Activated CD4-positive, CD25-positive, alpha-beta regulatory T cell treated with anti-CD3 and anti-CD28 coated beads, Interleukin-2, amount 50 U/mL, for 24 hours (primary cell): ENCODE measurements around the gene RANBP3.

Experiments used
- ATAC-seq, 2 donors: fragments of 150-1000 bp; cut with Tn5 transposase; one replicate each; pipeline ENCODE4 v1.10.0; 2021; ENCODE audit warnings: mild to moderate bottlenecking in 1 of 2, moderate library complexity in 1 of 2

The RANBP3 gene

DNA sequence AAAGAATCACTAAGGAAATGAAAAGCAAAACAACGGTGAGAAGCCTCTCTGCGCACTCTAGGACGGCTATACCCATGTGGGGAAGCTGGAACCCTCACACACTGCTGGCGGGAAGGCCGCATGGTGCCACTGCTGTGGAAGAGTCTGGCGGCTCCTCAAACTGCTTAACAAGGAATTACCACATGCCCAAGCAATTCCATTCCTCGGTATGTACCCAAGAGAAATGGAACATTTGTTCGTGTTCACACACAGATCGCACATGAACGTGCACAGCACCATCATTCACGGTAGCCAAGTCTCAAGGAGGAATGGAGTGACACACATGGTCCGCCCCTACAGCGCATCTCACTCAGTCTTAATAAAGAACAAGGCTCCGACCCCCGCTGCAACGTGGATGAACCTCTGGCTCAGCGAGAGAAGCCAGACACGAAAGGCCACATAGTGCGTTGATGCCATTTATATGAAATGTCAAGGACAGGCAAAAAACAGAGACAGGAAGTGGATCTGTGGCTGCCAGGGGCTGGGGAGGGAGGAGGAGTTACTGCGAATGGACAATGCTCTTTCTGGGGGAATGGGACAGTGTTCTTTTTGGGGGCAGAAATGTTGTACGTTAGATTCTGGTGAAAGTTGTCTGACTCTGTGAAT is 56.3 kb downstream of the RANBP3 start:
- ATAC-seq: no peak

DNA sequence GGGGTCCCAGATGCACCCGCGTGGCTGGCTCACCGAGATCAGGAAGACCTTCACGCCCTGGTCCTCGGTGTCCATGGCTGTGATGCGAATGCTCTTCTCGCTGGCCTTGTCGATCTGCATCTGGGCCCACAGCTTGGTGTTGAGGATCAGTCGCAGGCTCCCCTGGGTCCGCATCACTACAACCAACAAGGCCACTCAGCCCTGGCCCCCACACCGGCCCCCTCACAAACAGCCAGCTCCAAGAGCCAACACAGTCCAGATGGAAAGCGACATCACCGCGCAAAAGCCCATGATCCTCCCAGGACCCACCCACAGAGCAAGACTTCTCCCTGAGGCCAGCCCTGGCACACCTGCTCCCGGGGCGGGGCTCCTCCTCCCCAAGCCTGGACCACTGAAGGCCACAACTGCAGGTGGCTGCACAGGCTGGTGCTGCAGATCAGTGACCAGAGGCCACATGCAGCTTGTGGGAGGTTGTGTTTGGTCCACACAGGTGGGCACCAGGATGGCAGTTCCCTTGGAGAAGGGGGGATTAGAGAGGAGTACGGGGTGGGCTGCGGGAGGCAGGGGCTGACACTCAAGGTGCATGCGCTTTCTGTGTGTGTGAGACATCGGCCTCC is 59.4 kb downstream of the RANBP3 start:
- ATAC-seq: no peak

DNA sequence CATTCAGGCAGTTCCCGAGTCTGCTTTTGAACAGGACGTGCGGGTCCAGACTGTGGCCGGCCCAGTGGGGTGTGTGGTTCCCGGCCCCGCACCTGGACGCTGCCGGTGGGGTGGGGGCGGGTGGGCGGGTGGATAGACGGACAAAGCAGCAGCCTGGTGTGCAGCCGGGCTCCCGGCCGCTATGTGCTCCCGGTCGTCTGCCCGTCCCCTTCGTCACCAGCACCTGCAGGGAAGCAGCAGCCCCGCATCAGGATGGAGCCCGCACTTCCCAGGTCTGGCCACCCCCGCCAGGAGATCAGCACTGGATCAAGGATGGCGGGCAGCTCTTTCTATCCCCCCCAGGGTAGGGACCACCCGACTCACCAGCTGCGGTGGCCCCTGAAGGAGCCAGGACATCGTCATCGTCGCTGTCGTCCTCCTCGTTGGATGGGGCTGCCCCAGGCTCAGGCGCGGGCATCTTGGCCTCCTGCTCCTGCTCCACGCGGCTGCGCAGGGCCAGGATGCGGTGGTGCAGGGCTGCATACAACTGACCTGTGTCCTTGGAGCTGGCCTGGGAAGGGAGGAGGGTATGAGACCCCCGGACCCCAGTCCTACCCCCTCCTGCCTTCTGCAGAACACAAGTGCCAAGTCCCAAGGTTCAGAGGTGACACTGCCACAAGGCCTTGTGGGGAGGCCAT is 60.4 kb downstream of the RANBP3 start:
- no peak for ATAC-seq

DNA sequence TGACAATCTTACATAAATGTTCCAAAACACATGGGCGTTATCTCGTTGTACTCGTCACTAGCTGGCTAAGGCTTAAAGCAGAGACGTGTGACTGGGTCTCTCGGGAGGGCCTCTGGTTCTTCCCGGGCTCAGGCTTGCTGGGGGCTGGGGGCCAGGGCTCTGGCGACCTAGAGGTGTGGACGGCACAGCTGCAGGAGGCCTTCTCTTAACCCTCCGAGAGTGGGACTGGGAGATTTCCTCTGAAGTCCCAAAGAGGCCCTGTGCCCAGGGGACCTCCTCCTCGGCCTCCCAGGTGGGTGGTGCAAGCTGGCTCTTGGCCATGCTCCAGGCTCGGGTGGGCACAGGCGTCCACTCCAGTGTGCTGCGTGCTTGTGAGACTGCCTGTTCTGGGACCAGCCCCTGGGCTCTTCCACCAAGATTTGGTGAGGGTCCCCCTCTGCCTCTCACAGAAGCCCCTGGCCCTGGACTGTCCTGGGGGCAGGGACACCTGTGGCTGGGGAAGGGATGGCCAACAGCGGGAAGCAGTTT is 61.7 kb downstream of the RANBP3 start:
- no peak for ATAC-seq

DNA sequence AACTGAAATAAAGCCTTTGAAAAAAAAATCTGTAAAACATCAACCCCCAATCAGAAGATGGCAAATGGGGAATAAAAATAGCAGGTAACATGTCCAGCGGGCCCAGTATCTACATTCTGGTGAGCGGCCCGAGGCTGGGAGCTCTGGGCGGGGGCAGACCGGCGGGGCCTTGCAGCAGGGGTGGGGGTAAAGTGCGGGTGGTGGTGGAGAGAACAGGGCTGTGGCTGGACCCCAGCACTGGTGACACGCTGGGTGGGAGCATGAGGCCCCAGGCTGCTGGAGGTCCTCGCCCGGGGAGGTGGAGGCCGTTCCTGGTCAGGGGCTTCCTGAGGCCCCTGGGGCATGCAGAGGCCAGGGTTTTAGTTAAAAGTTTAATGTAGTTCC is 62.2 kb downstream of the RANBP3 start:
- ATAC-seq: no peak

DNA sequence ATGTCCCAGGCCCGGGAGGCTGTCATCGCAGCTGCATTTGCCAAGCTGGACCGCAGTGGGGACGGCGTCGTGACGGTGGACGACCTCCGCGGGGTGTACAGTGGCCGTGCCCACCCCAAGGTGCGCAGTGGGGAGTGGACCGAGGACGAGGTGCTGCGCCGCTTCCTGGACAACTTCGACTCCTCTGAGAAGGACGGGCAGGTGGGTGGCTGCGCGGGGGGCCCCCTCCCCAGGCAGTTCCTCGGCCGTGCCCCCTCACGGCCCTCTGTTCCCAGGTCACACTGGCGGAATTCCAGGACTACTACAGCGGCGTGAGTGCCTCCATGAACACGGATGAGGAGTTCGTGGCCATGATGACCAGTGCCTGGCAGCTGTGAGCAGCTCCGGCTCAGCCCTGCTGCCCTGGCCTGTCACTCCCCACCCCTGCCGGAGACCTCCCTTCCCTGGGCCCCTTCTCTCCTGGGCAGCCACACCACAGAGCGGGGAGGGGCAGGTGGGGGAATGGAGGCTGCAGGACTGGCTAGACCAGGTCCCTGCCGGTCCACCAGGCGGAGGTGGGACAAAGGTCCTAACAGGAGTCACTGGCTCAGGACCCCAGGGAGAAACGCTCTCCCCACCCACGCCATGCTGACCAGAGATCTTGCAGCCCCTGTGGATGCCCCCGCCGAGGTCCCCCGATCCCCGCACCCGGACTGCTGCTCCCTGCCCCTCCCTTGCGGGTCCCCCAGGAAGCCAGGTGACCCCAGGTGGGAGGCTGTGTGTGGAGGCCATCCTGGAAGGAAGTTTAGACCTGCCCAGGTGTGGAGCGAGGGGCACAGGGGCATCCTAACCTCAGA is 62.8 kb downstream of the RANBP3 start:
- ATAC-seq: no peak

DNA sequence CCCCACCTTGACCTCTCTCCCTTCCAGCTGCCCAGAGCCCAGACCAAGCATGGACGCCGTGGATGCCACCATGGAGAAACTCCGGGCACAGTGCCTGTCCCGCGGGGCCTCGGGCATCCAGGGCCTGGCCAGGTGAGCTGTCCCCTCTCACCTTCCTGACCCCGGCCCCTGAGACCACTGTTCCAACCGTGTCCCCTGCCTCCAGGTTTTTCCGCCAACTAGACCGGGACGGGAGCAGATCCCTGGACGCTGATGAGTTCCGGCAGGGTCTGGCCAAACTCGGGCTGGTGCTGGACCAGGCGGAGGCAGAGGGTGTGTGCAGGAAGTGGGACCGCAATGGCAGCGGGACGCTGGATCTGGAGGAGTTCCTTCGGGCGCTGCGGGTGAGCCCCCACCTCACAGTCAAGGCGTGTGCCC is 63.6 kb downstream of the RANBP3 start:
- ATAC-seq: no peak

DNA sequence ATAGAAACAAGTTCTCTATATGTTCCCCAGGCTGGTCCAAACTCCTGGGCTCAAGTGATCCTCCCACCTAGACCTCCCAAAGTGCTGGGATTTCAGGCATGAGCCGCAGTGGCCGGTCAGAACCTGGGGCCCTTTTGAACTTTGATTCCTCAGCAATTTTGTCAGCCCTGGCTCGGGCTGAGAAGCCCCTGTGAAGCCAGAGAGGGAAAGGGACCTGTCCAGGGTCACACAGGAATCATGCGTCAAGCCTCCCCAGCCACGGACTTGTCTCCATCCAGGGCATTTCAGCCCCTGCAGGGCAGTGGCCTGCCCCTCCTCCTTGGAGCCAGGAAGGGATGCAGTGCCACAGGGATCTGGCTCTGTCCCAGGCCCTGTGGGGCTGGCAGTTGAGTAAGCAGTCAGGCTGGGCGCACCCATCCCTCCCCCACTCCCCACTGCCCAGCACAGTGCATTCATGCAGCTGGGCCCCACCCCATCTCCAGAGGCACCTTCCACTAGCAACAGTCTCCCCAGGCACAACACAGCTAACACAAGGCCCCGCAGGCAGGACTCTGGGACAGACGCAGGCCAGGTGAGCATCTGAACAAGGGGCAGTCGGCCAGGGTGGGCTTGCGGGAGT is 64.1 kb downstream of the RANBP3 start, which contains the start of gene CAPS:
Gene CAPS (plus strand): TSS at position 516 of the 619 bp plus-strand sequence. CDS start 153 bp downstream, outside the sequence.
- no peak for ATAC-seq

DNA sequence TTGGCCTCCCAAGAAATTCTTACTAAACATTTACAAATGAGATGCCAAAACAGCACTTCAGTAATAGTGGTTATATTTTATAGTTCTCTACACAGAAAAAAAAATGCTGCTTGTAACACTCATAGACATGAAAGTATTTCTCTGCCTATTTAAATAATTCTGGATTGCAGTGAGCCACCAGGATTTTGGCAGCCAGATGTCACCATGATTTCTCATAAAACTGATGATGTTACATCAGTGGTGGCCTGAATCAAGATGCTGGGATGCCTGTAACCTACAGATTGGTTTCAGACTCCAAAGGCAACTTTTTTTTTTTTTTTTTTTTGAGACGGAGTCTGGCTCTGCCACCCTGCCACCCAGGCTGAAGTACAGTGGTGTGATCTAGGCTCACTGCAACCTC is 66.6 kb downstream of the RANBP3 start:
- no peak for ATAC-seq

DNA sequence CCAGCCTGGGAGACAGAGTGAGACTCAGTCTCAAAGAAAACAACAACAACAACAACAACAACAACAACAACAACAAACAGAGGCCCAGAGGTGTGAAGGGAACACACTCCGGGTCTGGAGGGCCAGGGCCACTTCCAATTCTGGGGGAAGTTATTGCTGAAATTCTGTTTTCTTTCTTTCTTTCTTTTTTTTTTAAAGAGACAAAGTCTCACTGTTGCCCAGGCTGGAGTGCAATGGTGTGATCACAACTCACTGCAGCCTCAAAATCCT is 67.4 kb downstream of the RANBP3 start:
- ATAC-seq: no peak

DNA sequence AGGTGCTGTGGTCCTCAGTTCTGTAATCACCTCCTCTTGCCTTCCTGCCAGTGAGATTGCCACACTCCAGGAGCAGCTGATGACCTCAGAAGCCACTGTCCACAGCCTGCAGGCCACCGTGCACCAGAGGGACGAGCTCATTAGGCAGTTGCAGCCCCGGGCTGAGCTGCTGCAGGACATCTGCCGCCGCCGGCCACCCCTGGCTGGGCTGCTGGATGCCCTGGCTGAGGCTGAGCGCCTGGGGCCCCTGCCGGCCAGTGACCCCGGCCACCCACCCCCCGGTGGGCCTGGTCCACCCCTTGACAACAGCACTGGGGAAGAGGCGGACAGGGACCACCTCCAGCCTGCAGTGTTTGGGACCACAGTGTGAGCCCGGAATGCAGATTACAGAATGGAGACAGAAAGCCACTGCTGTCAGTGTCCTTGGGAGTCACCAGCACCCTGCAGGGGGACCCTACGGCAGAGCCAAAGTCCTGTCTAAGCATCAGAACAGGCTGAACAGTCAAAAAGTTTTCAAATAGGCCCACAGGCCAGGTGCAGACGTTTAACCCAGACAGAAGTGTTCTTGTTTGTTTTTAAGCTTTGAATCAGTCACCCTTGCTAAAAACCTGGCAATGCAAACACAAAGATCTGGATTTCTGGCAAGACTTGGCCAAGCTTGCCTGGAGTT is 69.0 kb downstream of the RANBP3 start:
- ATAC-seq: no peak

DNA sequence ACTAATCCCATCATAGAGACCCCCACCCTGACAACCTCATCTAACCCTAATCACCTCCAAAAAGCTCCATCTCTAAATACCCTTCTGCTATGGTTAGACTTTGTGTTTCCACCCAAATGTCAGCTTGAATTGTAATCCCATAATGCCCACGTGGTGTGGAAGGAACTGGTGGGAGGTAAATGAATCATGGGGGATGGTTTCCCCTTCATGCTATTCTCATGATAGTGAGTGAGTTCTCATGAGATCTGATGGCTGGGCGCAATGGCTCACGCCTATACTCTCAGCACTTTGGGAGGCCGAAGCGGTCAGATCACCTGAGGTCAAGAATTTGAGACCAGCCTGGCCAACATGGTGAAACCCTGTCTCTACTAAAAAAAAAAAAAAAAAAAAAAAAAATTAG is 70.7 kb downstream of the RANBP3 start:
- ATAC-seq: no peak

DNA sequence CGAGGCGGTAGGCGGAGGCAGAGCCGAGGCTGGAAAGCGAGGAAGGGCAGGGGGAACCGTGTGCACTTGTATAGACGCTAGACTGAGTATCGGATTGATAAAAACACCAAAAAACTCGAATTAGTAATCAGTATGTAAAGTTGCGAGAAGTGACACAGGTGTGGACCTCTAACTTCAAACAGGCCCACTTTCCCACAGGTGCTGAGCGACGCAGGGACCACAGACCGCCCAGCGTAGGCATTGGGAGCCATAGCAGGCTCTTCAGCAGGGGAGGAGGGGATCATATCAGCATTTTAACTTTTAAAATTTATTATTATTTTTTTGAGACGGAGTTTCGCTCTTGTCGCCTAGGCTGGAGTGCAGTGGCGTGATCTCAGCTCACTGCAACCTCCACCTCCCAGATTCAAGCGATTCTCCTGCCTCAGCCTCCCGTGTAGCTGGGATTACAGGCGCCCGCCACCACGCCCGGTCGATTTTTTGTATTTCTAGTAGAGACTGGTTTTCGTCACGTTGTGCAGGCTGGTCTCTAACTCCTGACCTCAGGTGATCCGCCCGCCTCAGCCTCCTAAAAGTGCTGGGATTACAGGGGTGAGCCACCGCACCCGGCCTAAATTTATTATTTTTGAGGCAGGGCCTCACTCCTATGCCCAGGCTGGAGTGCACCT is 72.7 kb downstream of the RANBP3 start:
- ATAC-seq: no peak

DNA sequence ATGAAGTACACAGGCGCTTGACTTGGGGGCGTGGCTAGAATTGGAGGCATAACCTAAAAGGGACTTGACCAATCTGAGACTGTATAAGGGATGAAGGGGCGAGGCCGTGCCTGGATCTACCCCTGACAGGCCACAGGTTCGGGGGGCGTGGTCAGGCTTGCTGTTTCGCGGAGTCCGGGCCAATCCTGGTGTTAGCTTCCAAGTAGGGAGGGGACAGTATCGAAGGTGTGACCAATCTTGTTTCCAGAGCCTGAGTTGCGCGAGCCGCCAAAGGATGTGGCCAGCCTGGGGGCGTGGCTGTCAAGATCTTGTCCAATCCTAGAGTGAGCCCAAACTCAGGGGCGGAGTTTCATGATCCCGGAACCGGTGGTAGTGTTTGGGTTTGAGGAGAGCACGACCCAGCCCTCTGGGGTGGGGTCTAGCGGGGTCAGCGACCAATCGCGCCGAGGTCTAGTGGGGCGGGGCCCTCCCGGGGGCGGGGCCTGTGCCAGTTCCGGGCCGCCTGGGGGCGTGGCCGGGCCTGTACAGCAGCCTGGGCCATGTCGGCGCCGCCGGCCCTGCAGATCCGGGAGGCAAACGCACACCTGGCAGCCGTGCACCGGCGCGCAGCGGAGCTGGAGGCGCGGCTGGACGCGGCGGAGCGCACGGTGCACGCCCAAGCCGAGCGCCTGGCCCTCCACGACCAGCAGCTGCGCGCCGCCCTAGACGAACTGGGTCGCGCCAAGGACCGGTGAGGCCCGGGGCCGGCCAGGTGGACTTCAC is 73.4 kb downstream of the RANBP3 start, which contains the start of gene VMAC:
Gene VMAC (plus strand): TSS at position 521 of the 762 bp plus-strand sequence. CDS start 19 bp downstream, at position 540.
- ATAC-seq: peak; percentile 82 to 86

DNA sequence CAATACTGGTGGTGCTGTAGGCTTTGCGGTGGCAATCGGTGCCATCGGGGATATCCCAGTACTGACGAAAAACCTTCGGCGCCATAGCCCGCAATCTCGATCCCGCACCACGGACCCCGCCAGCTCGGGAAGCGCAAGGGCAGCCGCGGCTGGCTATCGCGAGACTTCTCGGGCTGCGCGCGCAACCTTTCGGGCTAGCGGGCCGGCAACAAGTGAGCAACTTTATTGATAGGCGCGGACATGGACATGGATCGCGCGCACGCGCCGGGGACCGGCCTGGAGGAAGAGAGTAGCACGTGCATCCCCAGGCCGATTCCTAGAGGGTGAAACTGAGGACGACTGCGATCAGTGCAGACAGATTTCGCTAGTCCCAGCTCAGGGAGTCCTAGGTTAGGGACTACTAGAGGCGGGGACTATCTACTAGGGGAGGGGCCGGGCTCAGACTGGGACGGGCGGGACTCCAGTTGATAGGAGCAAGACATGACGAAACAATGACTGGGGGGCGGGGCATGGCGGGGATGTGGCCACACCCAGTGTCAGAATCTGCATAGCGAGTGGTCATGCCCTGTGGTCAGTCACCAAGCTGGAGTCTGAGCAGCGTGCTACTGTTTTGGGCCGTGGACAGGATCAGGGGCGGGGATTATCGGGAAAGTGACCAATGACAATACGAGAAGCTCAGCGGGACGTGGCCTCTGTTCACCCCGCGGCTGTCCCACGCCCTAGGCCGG is 74.2 kb downstream of the RANBP3 start, which contains the start of gene NDUFA11:
Gene NDUFA11 (minus strand): TSS at position 167 of the 728 bp plus-strand sequence. CDS start 82 bp downstream, at position 85.
- peak; percentile 47 to 50 for ATAC-seq

DNA sequence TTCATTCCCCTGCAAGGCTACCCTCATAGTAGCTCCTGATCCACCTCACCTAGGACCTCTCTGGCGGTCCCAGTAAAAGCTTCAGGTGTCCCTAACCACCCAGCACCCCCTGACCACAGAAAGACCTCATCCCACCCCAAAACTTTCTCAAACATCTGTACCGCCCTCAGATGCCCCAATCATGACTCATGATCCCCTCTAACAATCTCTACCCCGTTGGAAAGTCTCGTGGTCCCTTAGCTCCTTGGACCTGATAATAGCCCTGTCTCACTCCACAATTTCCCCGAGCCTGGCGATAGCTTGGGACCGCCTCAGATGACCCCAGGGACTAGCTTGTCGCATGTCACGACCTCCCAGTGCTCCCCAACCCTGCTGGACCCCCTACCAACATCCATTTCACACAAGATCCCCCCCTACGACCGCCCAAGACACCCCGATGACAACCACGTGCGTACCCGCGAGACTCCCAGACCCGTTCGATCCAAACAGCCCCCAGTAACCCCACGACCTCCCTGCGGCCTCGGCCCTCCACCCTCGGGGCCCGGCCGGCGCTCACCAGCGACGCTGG is 74.8 kb downstream of the RANBP3 start:
- ATAC-seq: no peak

DNA sequence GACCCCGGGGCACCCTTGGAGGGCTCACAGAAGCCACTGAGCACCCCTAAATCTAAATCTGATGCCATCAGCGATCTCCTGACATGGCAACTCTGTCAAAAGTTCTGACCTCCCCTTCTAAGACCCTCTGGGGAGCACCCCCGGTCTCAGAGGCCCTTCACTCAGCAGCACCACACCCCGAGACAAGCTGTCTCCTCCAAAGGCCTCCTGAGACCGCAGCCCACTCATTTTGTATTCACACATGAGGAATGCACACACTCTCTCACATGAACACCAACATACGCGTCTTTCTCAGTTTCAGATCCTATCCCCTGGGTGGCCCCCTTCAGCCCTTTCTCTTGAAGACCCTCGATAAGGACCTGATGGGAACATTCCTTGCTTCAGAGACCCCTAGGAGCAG is 77.0 kb downstream of the RANBP3 start:
- ATAC-seq: no peak

DNA sequence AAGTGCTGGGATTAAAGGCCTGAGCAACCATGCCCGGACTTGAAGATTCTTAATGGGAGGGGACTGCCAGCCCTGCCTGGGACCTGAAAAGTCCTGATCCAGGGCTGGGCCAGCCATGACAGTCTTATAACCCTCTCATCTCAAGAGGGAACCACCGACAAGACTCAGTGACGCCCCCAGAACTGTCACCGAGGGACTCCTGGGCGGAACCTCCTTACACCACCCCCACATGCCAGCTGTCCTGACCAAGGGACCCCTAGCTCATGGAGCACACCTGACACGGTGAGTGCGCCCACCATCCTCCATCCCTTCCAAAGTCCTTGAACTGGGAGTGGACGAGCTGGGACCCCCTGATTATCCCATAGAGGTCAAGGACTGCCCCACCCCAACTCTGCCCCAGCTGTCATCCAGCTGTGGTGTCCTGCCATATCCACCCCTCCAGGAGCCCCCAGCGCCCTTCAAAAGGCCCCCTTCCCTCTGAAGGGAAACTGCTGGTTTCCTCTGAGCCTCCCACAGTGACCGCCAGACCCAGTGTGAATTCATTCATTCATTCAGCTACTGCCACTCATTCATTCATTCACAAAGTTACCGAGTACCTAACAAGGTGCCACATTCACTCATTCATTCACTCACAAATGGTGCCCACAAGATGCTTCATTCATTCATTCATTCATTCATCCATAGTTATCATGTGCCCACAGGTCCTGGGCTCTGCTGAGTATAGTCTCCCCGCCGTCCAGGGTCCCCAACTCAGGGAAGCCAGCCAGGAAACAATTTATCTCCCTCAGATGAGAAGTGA is 78.0 kb downstream of the RANBP3 start:
- ATAC-seq: no peak
